Measurements from ENCODE around the gene DISC1. TPM values are rescaled to one million over a fixed set of nuclear protein-coding genes. Genes with fewer than 3 reads are reported as not detected.

The DISC1 gene
- total RNA-seq, 1 experiment from 2014 or later, result 1.8 TPM

DNA sequence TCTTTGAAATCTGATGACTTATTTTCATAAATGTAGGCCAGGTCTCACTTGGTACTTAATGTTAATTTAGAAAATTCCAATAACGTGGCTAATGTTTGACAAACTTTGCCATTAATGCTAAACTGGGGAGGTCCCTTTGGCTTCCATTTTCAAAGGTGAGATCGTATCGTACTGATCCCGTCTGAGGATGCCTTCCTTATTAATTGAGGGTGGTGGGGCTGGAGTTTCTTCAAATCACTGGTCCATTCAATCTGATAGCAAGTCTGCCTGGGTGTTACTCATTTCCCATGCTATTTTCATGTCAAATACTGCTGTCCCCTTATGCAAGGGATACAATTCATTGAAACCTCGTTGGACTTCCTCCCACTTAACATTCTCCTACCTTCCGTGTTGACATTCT is 327.1 kb downstream of the DISC1 start:
- H3K79me2 ChIP-seq (ENCODE audit: insufficient read depth, low read length), result no peaks in the 10 kb centered on the region
- ChIA-PET CTCF (no interaction called here), POLR2A (no interaction called here), RAD21 (ENCODE audit: low non-redundant PET in 1 of 2, low total read pairs in 2 of 2, uncharacterized antibody in 2 of 2, unreplicated experiment in 2 of 2) (no interaction called here)
- peaks cover 0 to 7% of the 10 kb centered on the region in 2 experiments; a peak in 1 of 4 replicates for H3K4me1 ChIP-seq (ENCODE audit: control insufficient read depth in 1 of 2, insufficient read depth in 2 of 2, low read length in 2 of 2)
- no TSS peak for BruUV-seq (replicated peaks)
- H3K27me3 ChIP-seq (ENCODE audit: insufficient read depth, low read length), result 0 out of 2 replicates have a peak, but pooled peaks cover 4% of the 10 kb centered on the region
- intact Hi-C loops (cut with micrococcal nuclease), result no loop called here
- ATAC-seq (no peak), DNase-seq (ENCODE audit: low read depth, low spot score) (no peak)
- no peaks in the 10 kb centered on the region for H4K20me1 ChIP-seq (ENCODE audit: insufficient read depth)
- H3K4me2 ChIP-seq (ENCODE audit: low read length), result no peak overlapping the region
- H3K4me3 ChIP-seq (replicated peaks in 1 of 2; ENCODE audit: low read depth in 1 of 2, low read length in 2 of 2), result no peak overlapping the region
- no peaks in the 10 kb centered on the region for H3K9me2 ChIP-seq (ENCODE audit: insufficient read depth)
- no peak overlapping the region for H2AFZ ChIP-seq (ENCODE audit: low read depth, low read length, poor library complexity, severe bottlenecking)
- H3K36me3 ChIP-seq (ENCODE audit: control insufficient read depth in 1 of 2, insufficient read depth in 2 of 2, low read length in 2 of 2), result no peaks in the 10 kb centered on the region
- TF ChIP-seq SP1 (IDR thresholded peaks at IDR 0.05; ENCODE audit: low read depth) (no peak), EZH2phosphoT487 (IDR thresholded peaks at IDR 0.05; ENCODE audit: borderline replicate concordance) (no peak), MAX (IDR thresholded peaks at IDR 0.05) (no peak), ZBTB33 (IDR thresholded peaks at IDR 0.05; ENCODE audit: extremely low read depth, insufficient replicate concordance, low read length) (no peak), TCF7L2 (IDR thresholded peaks at IDR 0.05; ENCODE audit: borderline replicate concordance, extremely low read depth, insufficient read depth, insufficient read length) (no peak), CEBPB (IDR thresholded peaks at IDR 0.05; ENCODE audit: low read depth) (no peak), JUND (IDR thresholded peaks at IDR 0.05) (no peak), RAD21 (IDR thresholded peaks at IDR 0.05; ENCODE audit: low read depth) (no peak), FOSL1 (IDR thresholded peaks at IDR 0.05; ENCODE audit: low read depth) (no peak), EGR1 (IDR thresholded peaks at IDR 0.05; ENCODE audit: low read depth) (no peak)
- TF ChIP-seq, protein P1, sequence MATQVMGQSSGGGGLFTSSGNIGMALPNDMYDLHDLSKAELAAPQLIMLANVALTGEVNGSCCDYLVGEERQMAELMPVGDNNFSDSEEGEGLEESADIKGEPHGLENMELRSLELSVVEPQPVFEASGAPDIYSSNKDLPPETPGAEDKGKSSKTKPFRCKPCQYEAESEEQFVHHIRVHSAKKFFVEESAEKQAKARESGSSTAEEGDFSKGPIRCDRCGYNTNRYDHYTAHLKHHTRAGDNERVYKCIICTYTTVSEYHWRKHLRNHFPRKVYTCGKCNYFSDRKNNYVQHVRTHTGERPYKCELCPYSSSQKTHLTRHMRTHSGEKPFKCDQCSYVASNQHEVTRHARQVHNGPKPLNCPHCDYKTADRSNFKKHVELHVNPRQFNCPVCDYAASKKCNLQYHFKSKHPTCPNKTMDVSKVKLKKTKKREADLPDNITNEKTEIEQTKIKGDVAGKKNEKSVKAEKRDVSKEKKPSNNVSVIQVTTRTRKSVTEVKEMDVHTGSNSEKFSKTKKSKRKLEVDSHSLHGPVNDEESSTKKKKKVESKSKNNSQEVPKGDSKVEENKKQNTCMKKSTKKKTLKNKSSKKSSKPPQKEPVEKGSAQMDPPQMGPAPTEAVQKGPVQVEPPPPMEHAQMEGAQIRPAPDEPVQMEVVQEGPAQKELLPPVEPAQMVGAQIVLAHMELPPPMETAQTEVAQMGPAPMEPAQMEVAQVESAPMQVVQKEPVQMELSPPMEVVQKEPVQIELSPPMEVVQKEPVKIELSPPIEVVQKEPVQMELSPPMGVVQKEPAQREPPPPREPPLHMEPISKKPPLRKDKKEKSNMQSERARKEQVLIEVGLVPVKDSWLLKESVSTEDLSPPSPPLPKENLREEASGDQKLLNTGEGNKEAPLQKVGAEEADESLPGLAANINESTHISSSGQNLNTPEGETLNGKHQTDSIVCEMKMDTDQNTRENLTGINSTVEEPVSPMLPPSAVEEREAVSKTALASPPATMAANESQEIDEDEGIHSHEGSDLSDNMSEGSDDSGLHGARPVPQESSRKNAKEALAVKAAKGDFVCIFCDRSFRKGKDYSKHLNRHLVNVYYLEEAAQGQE (IDR thresholded peaks at IDR 0.05; ENCODE audit: low read depth), result no peak
- no peak overlapping the region for H3K9ac ChIP-seq (ENCODE audit: low read length)
- H3K9me3 ChIP-seq (ENCODE audit: control insufficient read depth in 1 of 2, insufficient read depth in 1 of 2, low read depth in 1 of 2, low read length in 2 of 2), result no peaks in the 10 kb centered on the region; a peak in 1 of 4 replicates
- no peak overlapping the region for H3K27ac ChIP-seq (ENCODE audit: low read depth, low read length)
